ENCODE data around the gene NT5C1A.

Gene NT5C1A

GRCh38 chr1:39645411-39646043 lies 26.4 kb downstream of the NT5C1A start:
- DNase-seq: no peak
- in situ Hi-C loops (cut with MboI; ENCODE audit: low pct_unique_long_range_greater_than_20kb, low sequenced_read_pairs): no loop called here

- peak; percentile 38 for DNase-seq
- in situ Hi-C loops (cut with MboI; ENCODE audit: low pct_unique_long_range_greater_than_20kb, low sequenced_read_pairs): no loop called here
Observed at GRCh38 chr1:39643705-39644104, 28.2 kb downstream of the NT5C1A start.

- DNase-seq: no peak
- in situ Hi-C loops (cut with MboI; ENCODE audit: low pct_unique_long_range_greater_than_20kb, low sequenced_read_pairs): no loop called here
Observed at GRCh38 chr1:39642796-39643195, 29.1 kb downstream of the NT5C1A start.

- in situ Hi-C loops (cut with MboI; ENCODE audit: low pct_unique_long_range_greater_than_20kb, low sequenced_read_pairs): no loop called here
- DNase-seq: no peak
Observed at GRCh38 chr1:39640861-39641260, 31.0 kb downstream of the NT5C1A start.

GRCh38 chr1:39639305-39640130 lies 32.4 kb downstream of the NT5C1A start, which contains the start of gene HEYL:
HEYL (minus strand) TSS chr1:39639643; CDS start chr1:39639625, 18 bp downstream.
- in situ Hi-C loops (cut with MboI; ENCODE audit: low pct_unique_long_range_greater_than_20kb, low sequenced_read_pairs): no loop called here
- peak; percentile 82 for DNase-seq

- DNase-seq: no peak
- in situ Hi-C loops (cut with MboI; ENCODE audit: low pct_unique_long_range_greater_than_20kb, low sequenced_read_pairs): no loop called here
Observed at GRCh38 chr1:39638965-39639304, 33.0 kb downstream of the NT5C1A start.

GRCh38 chr1:39637361-39637760 lies 34.5 kb downstream of the NT5C1A start:
- in situ Hi-C loops (cut with MboI; ENCODE audit: low pct_unique_long_range_greater_than_20kb, low sequenced_read_pairs): no loop called here
- DNase-seq: no peak

- DNase-seq: no peak
- in situ Hi-C loops (cut with MboI; ENCODE audit: low pct_unique_long_range_greater_than_20kb, low sequenced_read_pairs): no loop called here
Observed at GRCh38 chr1:39635871-39636210, 36.1 kb downstream of the NT5C1A start.

- DNase-seq: no peak
- in situ Hi-C loops (cut with MboI; ENCODE audit: low pct_unique_long_range_greater_than_20kb, low sequenced_read_pairs): no loop called here
Observed at GRCh38 chr1:39635205-39635870, 36.6 kb downstream of the NT5C1A start.

GRCh38 chr1:39633422-39633821 lies 38.5 kb downstream of the NT5C1A start:
- DNase-seq: no peak
- in situ Hi-C loops (cut with MboI; ENCODE audit: low pct_unique_long_range_greater_than_20kb, low sequenced_read_pairs): no loop called here

- DNase-seq: no peak
- in situ Hi-C loops (cut with MboI; ENCODE audit: low pct_unique_long_range_greater_than_20kb, low sequenced_read_pairs): no loop called here
Observed at GRCh38 chr1:39632682-39633417, 39.1 kb downstream of the NT5C1A start.

- no peak for DNase-seq
- in situ Hi-C loops (cut with MboI; ENCODE audit: low pct_unique_long_range_greater_than_20kb, low sequenced_read_pairs): no loop called here
Observed at GRCh38 chr1:39632323-39632681, 39.6 kb downstream of the NT5C1A start.

GRCh38 chr1:39631361-39632322 lies 40.3 kb downstream of the NT5C1A start:
- in situ Hi-C loops (cut with MboI; ENCODE audit: low pct_unique_long_range_greater_than_20kb, low sequenced_read_pairs): no loop called here
- DNase-seq: peak; percentile 9

GRCh38 chr1:39628807-39629350 lies 43.0 kb downstream of the NT5C1A start:
- DNase-seq: no peak
- in situ Hi-C loops (cut with MboI; ENCODE audit: low pct_unique_long_range_greater_than_20kb, low sequenced_read_pairs): no loop called here

GRCh38 chr1:39626646-39627045 lies 45.3 kb downstream of the NT5C1A start:
- in situ Hi-C loops (cut with MboI; ENCODE audit: low pct_unique_long_range_greater_than_20kb, low sequenced_read_pairs): no loop called here
- no peak for DNase-seq

- in situ Hi-C loops (cut with MboI; ENCODE audit: low pct_unique_long_range_greater_than_20kb, low sequenced_read_pairs): no loop called here
- no peak for DNase-seq
Observed at GRCh38 chr1:39625462-39626273, 46.2 kb downstream of the NT5C1A start.

GRCh38 chr1:39625009-39625408 lies 46.9 kb downstream of the NT5C1A start:
- no peak for DNase-seq
- in situ Hi-C loops (cut with MboI; ENCODE audit: low pct_unique_long_range_greater_than_20kb, low sequenced_read_pairs): no loop called here

GRCh38 chr1:39623053-39623452 lies 48.9 kb downstream of the NT5C1A start:
- in situ Hi-C loops (cut with MboI; ENCODE audit: low pct_unique_long_range_greater_than_20kb, low sequenced_read_pairs): no loop called here
- DNase-seq: no peak

All from KBM-7 (cell line).